NCI-H1105 treated with DMSO at 0.1 percent for 48 hours (cell line): ENCODE results near the gene KANK2.

Experiments used
- DNase-seq: peaks from one replicate; lab custom pipeline; 2025; lab: John Stamatoyannopoulos, UW

KANK2 gene

GRCh38 chr19:11197291-11198174 lies at the start of gene KANK2:
Gene KANK2, minus strand, starts transcription at chr19:11197545. Its CDS starts 3,034 bp downstream, at chr19:11194511.
- DNase-seq = peak; percentile 79

- DNase-seq = no peak
These were observed 49.6 kb upstream of the KANK2 start for GRCh38 chr19:11246941-11247340.

- DNase-seq = no peak
These were observed 47.7 kb upstream of the KANK2 start for GRCh38 chr19:11244846-11245589.

GRCh38 chr19:11243798-11244169 lies 46.4 kb upstream of the KANK2 start:
- DNase-seq = no peak

- DNase-seq = peak; percentile 71
These were observed 45.8 kb upstream of the KANK2 start for GRCh38 chr19:11242864-11243797.

- DNase-seq = no peak
These were observed 44.7 kb upstream of the KANK2 start for GRCh38 chr19:11242025-11242424.

GRCh38 chr19:11240008-11240444 lies 42.7 kb upstream of the KANK2 start:
- DNase-seq = no peak

- no peak for DNase-seq
These were observed 42.1 kb upstream of the KANK2 start, which contains the start of gene ANGPTL8 for GRCh38 chr19:11239377-11240000. Gene ANGPTL8, plus strand, starts transcription at chr19:11239619. Its CDS starts 19 bp downstream, at chr19:11239638.

- no peak for DNase-seq
These were observed 41.5 kb upstream of the KANK2 start for GRCh38 chr19:11238781-11239376.

GRCh38 chr19:11238041-11238440 lies 40.7 kb upstream of the KANK2 start:
- DNase-seq = no peak

GRCh38 chr19:11237321-11237720 lies 40.0 kb upstream of the KANK2 start:
- DNase-seq = no peak

GRCh38 chr19:11236324-11237301 lies 39.3 kb upstream of the KANK2 start:
- DNase-seq = no peak

GRCh38 chr19:11234486-11235075 lies 37.2 kb upstream of the KANK2 start:
- DNase-seq = no peak

GRCh38 chr19:11233073-11233472 lies 35.7 kb upstream of the KANK2 start:
- DNase-seq = no peak

- DNase-seq = no peak
These were observed 35.2 kb upstream of the KANK2 start for GRCh38 chr19:11232555-11232954.

- DNase-seq = no peak
These were observed 33.5 kb upstream of the KANK2 start for GRCh38 chr19:11230621-11231386.

GRCh38 chr19:11227195-11227886 lies 30.0 kb upstream of the KANK2 start:
- no peak for DNase-seq

GRCh38 chr19:11226716-11227166 lies 29.4 kb upstream of the KANK2 start:
- no peak for DNase-seq
